ENCODE data around the gene PAFAH1B2. TPM values are rescaled to one million over a fixed set of nuclear protein-coding genes. Genes with fewer than 3 reads are reported as not detected.

Gene PAFAH1B2
- polyA plus RNA-seq, 4 donors, result 73.3 to 79.9 (median 75.1) TPM

DNA sequence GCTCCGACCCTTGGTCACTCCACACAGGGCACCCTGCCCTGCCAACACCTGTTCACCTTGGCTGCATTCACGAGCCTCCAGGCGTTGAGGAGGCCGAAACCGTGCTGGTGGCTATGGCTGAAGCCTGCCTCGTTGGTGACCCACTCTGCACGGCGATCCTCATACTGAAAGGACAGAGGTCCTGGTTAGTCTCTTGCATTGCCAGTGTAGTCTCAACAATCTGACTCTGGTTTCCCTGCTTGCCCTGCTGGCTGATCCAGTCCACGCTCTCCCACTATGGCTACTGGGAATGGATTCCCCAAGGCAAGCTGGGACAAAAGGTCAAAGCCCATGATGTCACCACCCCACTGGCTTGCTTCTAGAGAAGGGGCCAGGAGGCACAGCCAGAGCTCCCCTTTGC lies 74.9 kb downstream of the PAFAH1B2 start:
- no peak for DNase-seq (ENCODE audit: low read depth in 4 of 4, low spot score in 3 of 4)

- DNase-seq (ENCODE audit: low read depth in 4 of 4, low spot score in 3 of 4), result no peak
Measured at GRCh38 chr11:117219455-117219854, 75.4 kb downstream of the PAFAH1B2 start.

GRCh38 chr11:117219995-117220394 lies 75.9 kb downstream of the PAFAH1B2 start:
- no peak for DNase-seq (ENCODE audit: low read depth in 4 of 4, low spot score in 3 of 4)

DNA sequence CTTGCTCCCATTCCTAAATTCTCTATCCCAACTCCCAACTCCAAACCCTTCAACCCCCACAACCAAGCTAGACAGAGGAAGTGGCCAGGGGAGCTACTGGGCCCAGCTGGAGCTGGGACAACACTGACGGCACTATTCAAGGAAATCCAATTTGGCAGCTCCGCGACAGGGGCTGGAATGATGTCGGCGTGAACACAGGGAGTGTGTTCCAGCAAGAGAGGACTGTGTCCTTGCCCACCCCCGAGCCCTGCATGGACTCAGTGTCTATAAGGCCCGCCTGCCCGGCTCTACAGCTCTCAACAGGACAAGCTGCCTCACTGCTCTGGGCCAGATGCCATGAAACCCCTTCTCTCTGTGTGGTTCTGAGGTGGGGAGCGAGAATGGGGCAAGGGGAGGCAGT lies 76.5 kb downstream of the PAFAH1B2 start:
- DNase-seq (ENCODE audit: low read depth in 4 of 4, low spot score in 3 of 4), result no peak

DNA sequence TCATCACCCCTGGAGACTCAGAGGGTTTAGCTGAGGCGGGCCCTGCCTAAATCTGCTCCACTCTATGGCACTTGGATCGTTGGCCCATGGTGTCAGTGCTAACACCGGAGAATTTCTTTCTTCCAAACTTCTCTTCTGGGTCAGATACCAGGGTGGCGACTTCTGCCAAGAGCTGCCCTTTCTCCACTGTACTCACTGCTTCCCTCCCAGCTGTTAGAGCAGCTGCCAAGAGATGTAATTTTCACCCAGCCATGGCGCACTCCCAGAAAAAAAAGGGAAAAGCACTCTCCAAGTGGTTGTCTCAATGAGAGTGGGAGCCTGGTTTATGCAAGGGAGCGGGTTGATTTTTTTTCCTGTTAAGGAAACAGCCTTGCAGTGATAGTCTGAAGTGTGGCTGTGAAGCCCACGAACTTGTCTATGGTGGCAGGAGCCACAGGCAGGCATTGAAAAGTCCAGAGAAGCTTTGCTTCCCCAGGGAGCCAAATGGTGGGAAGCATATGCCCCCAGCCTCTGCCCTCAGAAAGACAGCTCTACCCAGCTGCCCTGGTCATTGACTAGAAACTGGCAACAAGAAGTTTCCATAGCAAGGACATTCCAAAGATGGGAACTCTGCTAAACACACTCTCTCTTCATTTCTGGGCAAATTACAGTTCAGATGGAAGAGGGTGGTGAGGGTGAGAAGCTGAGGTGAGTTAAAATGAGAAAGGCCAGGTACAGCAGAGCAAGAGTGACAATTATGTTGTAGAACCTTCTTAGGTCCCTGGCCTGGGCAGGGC lies 77.1 kb downstream of the PAFAH1B2 start:
- DNase-seq (ENCODE audit: low read depth in 4 of 4, low spot score in 3 of 4), result no peak

DNA sequence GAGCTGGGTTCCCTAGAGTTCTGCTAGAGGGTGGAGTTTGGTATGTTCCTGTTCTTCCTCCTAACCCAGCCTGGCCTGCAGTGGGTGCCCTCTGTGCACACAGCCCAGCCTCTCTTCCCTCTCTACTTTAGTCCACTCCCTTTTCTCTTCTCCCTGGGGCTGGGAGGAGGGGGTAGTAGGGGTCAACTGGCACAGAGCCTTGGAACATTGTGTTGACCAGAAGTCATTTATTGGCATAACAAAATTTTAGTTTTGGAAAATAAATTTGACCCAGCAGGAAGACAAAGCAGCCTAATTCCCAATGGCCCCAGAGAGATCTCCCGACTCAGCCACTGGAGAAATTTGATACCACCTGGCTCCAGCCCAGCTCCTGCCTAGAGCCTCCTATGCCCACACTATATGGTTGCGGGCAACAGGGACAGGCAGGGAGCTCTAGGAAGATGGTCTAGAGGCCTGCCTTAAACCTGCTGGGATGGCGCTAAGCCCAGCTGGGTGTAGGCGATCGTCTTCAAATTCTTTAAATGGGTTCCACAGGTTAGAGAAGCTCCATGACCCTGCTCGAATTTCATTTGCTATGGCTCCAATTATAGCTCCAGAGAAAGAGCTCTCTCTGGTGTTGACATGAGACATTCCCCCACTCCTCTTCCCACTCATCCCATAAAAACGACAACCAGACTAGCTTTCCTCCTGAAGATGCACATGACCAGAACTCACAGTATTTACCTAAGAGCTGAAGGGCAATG lies 77.9 kb downstream of the PAFAH1B2 start:
- no peak for DNase-seq (ENCODE audit: low read depth in 4 of 4, low spot score in 3 of 4)

- DNase-seq (ENCODE audit: low read depth in 4 of 4, low spot score in 3 of 4), result no peak
Measured at GRCh38 chr11:117222991-117223740, 79.1 kb downstream of the PAFAH1B2 start.

DNA sequence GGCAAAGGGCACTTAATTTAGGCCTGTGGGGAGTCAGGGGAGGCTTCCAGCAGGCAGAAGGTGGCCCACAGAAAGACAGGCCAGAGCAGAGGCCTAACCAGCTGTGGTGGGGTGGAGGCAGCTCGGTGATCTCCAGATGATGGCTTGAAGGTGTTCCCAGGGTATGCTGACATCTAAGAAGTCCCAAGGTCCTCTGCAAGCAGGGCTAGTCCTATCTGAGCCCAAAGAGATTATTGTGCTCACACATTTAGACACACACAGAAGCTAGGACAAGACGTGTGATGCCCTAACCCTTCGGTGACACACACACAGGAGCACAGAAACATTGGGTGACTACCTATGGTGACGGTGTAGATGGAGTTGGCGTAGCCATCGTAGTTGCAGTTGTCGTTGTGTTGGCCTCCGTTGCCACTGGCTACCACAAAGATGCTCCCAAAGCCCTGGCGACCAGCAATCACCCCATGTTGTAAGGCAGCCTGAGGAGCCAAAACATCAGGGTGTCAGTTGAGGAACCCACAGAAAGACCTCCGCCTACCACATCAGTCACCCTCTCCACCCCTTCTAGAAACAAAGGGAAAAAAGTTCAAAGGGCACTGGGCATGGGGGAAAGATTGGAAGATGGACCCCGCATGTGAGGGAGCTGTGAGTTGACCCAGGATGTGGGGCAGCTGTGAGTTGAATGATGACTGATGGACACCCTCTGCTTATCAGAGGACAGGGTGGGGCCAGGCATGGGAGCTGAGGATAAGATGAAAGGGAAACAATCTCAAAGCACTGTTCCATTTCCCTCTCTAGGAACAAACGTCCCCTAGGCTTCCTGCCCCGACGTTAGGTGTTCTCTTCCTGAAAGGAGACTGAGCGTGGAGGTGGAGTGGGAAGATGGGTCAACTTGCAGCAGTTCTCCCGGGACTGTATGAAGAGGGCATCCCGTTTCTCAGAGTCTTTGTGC lies 79.9 kb downstream of the PAFAH1B2 start:
- no peak for DNase-seq (ENCODE audit: low read depth in 4 of 4, low spot score in 3 of 4)

DNA sequence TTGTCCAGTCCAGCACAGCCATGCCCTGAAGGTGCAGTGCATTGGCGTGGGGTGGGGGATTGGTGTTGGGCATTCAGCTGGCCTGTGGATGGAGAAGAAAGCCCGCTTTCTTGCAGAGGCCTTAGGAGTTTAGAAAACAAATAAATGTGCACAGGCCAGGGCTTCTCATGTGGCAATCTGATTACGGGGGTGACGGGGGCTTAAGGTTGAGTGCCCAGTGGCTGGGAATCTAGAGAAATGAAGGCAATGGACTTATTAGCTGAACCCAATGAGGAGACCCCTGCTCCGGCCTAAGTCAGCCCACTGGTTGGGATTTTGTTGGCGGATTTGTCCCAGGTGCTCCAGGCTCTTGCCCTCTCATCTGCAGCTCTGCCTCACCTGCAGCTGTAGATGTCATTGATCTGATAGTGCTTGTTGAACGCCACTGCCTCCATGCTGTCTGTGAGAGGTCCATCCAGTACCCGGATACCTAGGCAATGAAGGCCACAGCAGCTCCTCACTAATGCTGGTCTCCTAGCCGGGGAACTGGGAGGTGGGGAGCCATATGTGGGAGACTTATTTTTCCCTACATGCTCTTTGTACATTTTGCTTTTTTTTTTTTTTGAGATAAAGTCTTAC lies 81.6 kb downstream of the PAFAH1B2 start:
- no peak for DNase-seq (ENCODE audit: low read depth in 4 of 4, low spot score in 3 of 4)

Other genes with a start within 250 kb of the PAFAH1B2 start
- 10 to 100 TPM; 23.0 to 44.9 (median 33.6) TPM for gene SIK3, start 45.9 kb upstream of the PAFAH1B2 start, polyA plus RNA-seq (ENCODE audit: insufficient read length in 4 of 4)
- 10 to 100 TPM; 38.0 to 47.9 (median 44.5) TPM for gene SIDT2, start 34.5 kb downstream of the PAFAH1B2 start, polyA plus RNA-seq (ENCODE audit: insufficient read length in 4 of 4)
- 100 to 1,000 TPM; 130 to 307 (median 140) TPM for gene TAGLN, start 55.1 kb downstream of the PAFAH1B2 start, polyA plus RNA-seq (ENCODE audit: insufficient read length in 4 of 4)
- 10 to 100 TPM; 18.7 to 36.1 (median 21.4) TPM for gene PCSK7, start 87.8 kb downstream of the PAFAH1B2 start, polyA plus RNA-seq (ENCODE audit: insufficient read length in 4 of 4)
- gene RNF214, start 88.4 kb downstream of the PAFAH1B2 start, polyA plus RNA-seq (ENCODE audit: insufficient read length in 4 of 4), result 10 to 100 TPM; 23.4 to 34.8 (median 31.5) TPM
- 10 to 100 TPM; 16.1 to 24.6 (median 19.7) TPM for gene BACE1-AS, start 147.1 kb downstream of the PAFAH1B2 start, polyA plus RNA-seq (ENCODE audit: insufficient read length in 4 of 4)
- 10 to 100 TPM; 58.7 to 76.5 (median 64.4) TPM for gene BACE1, start 172.0 kb downstream of the PAFAH1B2 start, polyA plus RNA-seq (ENCODE audit: insufficient read length in 4 of 4)
- 10 to 100 TPM; 22.7 to 43.0 (median 27.0) TPM for gene CEP164, start 183.6 kb downstream of the PAFAH1B2 start, polyA plus RNA-seq (ENCODE audit: insufficient read length in 4 of 4)